GM12891 (cell line): ENCODE results near the gene SAP30BP.

Experiments
- DNase-seq: peaks from one replicate; pipeline ENCODE4 v3.0.0; 2011; ENCODE audit warnings: low spot score; ENCODE audit not compliant: insufficient read length
- FAIRE-seq: peaks from 2 replicates; lab custom pipeline; 2011; peaks lifted over from hg19 to GRCh38; lab: Jason Lieb, UNC
- PAX5 ChIP-seq: IDR thresholded peaks from 2 replicates; pipeline ENCODE4 v1.6.1; 2011; ENCODE audit warnings: low read length, moderate library complexity, mild to moderate bottlenecking; ENCODE audit not compliant: insufficient read depth, severe bottlenecking
- POLR2A ChIP-seq: IDR thresholded peaks from 2 replicates; pipeline ENCODE4 v1.6.1; 2011; ENCODE audit warnings: low read depth, low read length, control low read depth
- POLR2AphosphoS5 ChIP-seq: IDR thresholded peaks from 2 replicates; pipeline ENCODE4 v1.6.1; 2011; ENCODE audit warnings: low read depth, low read length, control low read depth
- POU2F2 ChIP-seq: IDR thresholded peaks from 2 replicates; pipeline ENCODE4 v1.6.1; 2011; ENCODE audit warnings: low read depth, mild to moderate bottlenecking, control low read depth, low read length, moderate library complexity
- SPI1 ChIP-seq: IDR thresholded peaks from 2 replicates; pipeline ENCODE4 v1.6.1; 2011; ENCODE audit warnings: low read depth, low read length, control low read depth
- TAF1 ChIP-seq: IDR thresholded peaks from 2 replicates; pipeline ENCODE4 v1.6.1; 2011; ENCODE audit warnings: low read depth, low read length, control low read depth

The SAP30BP gene

GRCh38 chr17:75706042-75706728 lies 39.0 kb downstream of the SAP30BP start:
- DNase-seq (no peak), FAIRE-seq (no peak)
- TF ChIP-seq SPI1 (no peak), POLR2A (no peak), TAF1 (no peak), PAX5 (no peak), POLR2AphosphoS5 (no peak), POU2F2 (no peak)

- FAIRE-seq (no peak), DNase-seq (no peak)
- TF ChIP-seq POU2F2 = no peak
- no peak for TF ChIP-seq SPI1
- no peak for TF ChIP-seq TAF1
- no peak for TF ChIP-seq POLR2A
- TF ChIP-seq PAX5 = no peak
- no peak for TF ChIP-seq POLR2AphosphoS5
Observed at GRCh38 chr17:75707079-75707571, 40.0 kb downstream of the SAP30BP start.

- DNase-seq (no peak), FAIRE-seq (no peak)
- TF ChIP-seq PAX5 (no peak), POLR2AphosphoS5 (no peak), POLR2A (no peak), TAF1 (no peak), SPI1 (no peak), POU2F2 (no peak)
Observed at GRCh38 chr17:75712446-75712845, 45.3 kb downstream of the SAP30BP start.

GRCh38 chr17:75719732-75720131 lies 52.6 kb downstream of the SAP30BP start:
- TF ChIP-seq PAX5 (no peak), SPI1 (no peak), POLR2AphosphoS5 (no peak), TAF1 (no peak)
- DNase-seq (no peak), FAIRE-seq (no peak)

GRCh38 chr17:75720656-75721462 lies 53.7 kb downstream of the SAP30BP start, which contains the start of gene ITGB4:
TSS of gene ITGB4 (plus strand) at chr17:75721459. CDS start at chr17:75724704, 3,245 bp downstream.
- peak; percentile 43 for FAIRE-seq
- DNase-seq = peak; percentile 83
- TF ChIP-seq SPI1 (no peak), PAX5 (no peak), TAF1 (no peak), POLR2AphosphoS5 (no peak), POLR2A (no peak), POU2F2 (no peak)

- TF ChIP-seq SPI1 (no peak), POLR2A (no peak), POLR2AphosphoS5 (no peak), TAF1 (no peak), PAX5 (no peak), POU2F2 (no peak)
- DNase-seq (no peak), FAIRE-seq (no peak)
Observed at GRCh38 chr17:75721463-75722011, 54.4 kb downstream of the SAP30BP start.

GRCh38 chr17:75722076-75722475 lies 54.9 kb downstream of the SAP30BP start:
- DNase-seq (no peak), FAIRE-seq (no peak)
- TF ChIP-seq POU2F2 = no peak
- TF ChIP-seq TAF1 = no peak
- TF ChIP-seq POLR2A = no peak
- no peak for TF ChIP-seq POLR2AphosphoS5
- no peak for TF ChIP-seq SPI1
- no peak for TF ChIP-seq PAX5

GRCh38 chr17:75722542-75723095 lies 55.5 kb downstream of the SAP30BP start:
- FAIRE-seq (no peak), DNase-seq (no peak)
- no peak for TF ChIP-seq POLR2AphosphoS5

- no peak for FAIRE-seq
- no peak for TF ChIP-seq POLR2A
- TF ChIP-seq SPI1 = no peak
- TF ChIP-seq POU2F2 = no peak
- no peak for TF ChIP-seq TAF1
- DNase-seq = no peak
Observed at GRCh38 chr17:75723171-75723930, 56.2 kb downstream of the SAP30BP start.
